Parathyroid adenoma (tissue), 2 donors: Measurements from ENCODE around the gene ZSCAN18.

Source experiments
- H2AFZ ChIP-seq: fragments of 300-600 bp; sonication (generic); one replicate; pipeline ENCODE4 v1.7.0; 2017; ENCODE audit warnings: antibody characterized with exemption, mild to moderate bottlenecking
- H3K27ac ChIP-seq: fragments of 300-600 bp; sonication (generic); one replicate; pipeline ENCODE4 v1.7.0; 2017
- H3K27me3 ChIP-seq: fragments of 300-600 bp; sonication (generic); one replicate; pipeline ENCODE4 v1.7.0; 2017; ENCODE audit warnings: low read length; ENCODE audit not compliant: control insufficient read depth, insufficient read depth
- H3K36me3 ChIP-seq: fragments of 300-600 bp; sonication (generic); one replicate; pipeline ENCODE4 v1.7.0; 2017; ENCODE audit warnings: low read length; ENCODE audit not compliant: control insufficient read depth, insufficient read depth
- H3K4me1 ChIP-seq: fragments of 300-600 bp; sonication (generic); one replicate; pipeline ENCODE4 v1.7.0; 2017; ENCODE audit warnings: control low read depth
- H3K4me2 ChIP-seq: fragments of 300-600 bp; sonication (generic); one replicate; pipeline ENCODE4 v1.7.0; 2017; ENCODE audit warnings: low read length
- H3K4me3 ChIP-seq: fragments of 300-600 bp; sonication (generic); one replicate; pipeline ENCODE4 v1.7.0; 2017; ENCODE audit warnings: low read depth, low read length
- H3K79me2 ChIP-seq: fragments of 300-600 bp; sonication (generic); one replicate; pipeline ENCODE4 v1.7.0; 2017; ENCODE audit warnings: control low read depth
- H3K9ac ChIP-seq: fragments of 300-600 bp; sonication (generic); one replicate; pipeline ENCODE4 v1.7.0; 2017; ENCODE audit warnings: mild to moderate bottlenecking
- H3K9me3 ChIP-seq: fragments of 300-600 bp; sonication (generic); one replicate; pipeline ENCODE4 v1.7.0; 2017; ENCODE audit warnings: low read length; ENCODE audit not compliant: control insufficient read depth
- CTCF ChIP-seq: fragments of 300-600 bp; sonication (generic); IDR thresholded peaks from one replicate; pipeline ENCODE4 v1.7.0; 2017; ENCODE audit warnings: antibody characterized with exemption, mild to moderate bottlenecking
- donor health status: primary hyperparathyroidism.

Gene ZSCAN18

GRCh38 chr19:58063712-58064111 is 34.3 kb downstream of the ZSCAN18 start:
- H3K27me3 ChIP-seq, result no peaks in the 10 kb centered on the region
- no peak overlapping the region for H3K4me3 ChIP-seq
- H3K9me3 ChIP-seq, result no peaks in the 10 kb centered on the region
- no peak overlapping the region for H2AFZ ChIP-seq
- no peak overlapping the region for H3K27ac ChIP-seq
- no peak overlapping the region for H3K4me2 ChIP-seq
- H3K79me2 ChIP-seq, result no peaks in the 10 kb centered on the region
- H3K4me1 ChIP-seq, result no peaks in the 10 kb centered on the region
- H3K36me3 ChIP-seq, result peaks cover 3% of the 10 kb centered on the region
- H3K9ac ChIP-seq, result no peak overlapping the region
- no peak for TF ChIP-seq CTCF

- Histone ChIP-seq H3K4me2 (peak overlapping the region; percentile 81), H3K27me3 (no peaks in the 10 kb centered on the region), H3K79me2 (no peaks in the 10 kb centered on the region), H3K9ac (no peak overlapping the region), H2AFZ (peak overlapping the region; percentile 85), H3K36me3 (no peaks in the 10 kb centered on the region), H3K27ac (no peak overlapping the region), H3K4me3 (peak overlapping the region; percentile 79), H3K4me1 (no peaks in the 10 kb centered on the region), H3K9me3 (no peaks in the 10 kb centered on the region)
- TF ChIP-seq CTCF, result no peak
Observed at GRCh38 chr19:58060231-58060630, 37.8 kb downstream of the ZSCAN18 start.

DNA sequence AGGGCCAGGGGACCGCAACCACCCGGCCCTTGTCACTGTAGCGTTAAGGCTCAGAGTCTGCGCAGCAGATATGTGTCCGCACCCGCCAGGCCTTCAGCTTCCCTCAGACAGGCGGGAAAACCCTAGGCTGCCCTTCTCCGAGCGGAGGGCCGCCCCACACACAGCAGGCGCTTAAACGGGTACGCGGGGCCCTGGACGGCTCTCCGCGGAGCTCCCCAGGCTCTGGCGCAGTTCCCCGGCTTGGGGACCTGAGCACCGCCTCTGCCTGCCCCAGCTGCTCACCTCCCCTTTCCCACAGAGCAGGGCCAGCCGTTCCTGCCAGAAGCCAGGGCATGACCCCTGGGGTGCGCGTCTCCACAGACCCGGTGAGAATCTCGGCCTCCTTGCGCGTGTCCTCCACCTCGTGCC is 38.4 kb downstream of the ZSCAN18 start:
- H3K9me3 ChIP-seq, result no peaks in the 10 kb centered on the region
- H3K4me3 ChIP-seq, result peak overlapping the region; percentile 79
- TF ChIP-seq CTCF, result no peak
- H3K27me3 ChIP-seq, result no peaks in the 10 kb centered on the region
- no peaks in the 10 kb centered on the region for H3K36me3 ChIP-seq
- peak overlapping the region; percentile 8 for H3K9ac ChIP-seq
- peak overlapping the region; percentile 85 for H2AFZ ChIP-seq
- H3K27ac ChIP-seq, result peak overlapping the region; percentile 85
- H3K4me1 ChIP-seq, result no peaks in the 10 kb centered on the region
- H3K4me2 ChIP-seq, result peak overlapping the region; percentile 81
- no peaks in the 10 kb centered on the region for H3K79me2 ChIP-seq

- H3K4me2 ChIP-seq, result peak within 1 kb of the TSS; percentile 81
- H3K9me3 ChIP-seq, result no peaks in the 10 kb centered on the region
- peak within 1 kb of the TSS; percentile 85 for H2AFZ ChIP-seq
- peak within 1 kb of the TSS; percentile 85 for H3K27ac ChIP-seq
- H3K4me3 ChIP-seq, result peak within 1 kb of the TSS; percentile 79
- H3K79me2 ChIP-seq, result no peaks in the 10 kb centered on the region
- H3K27me3 ChIP-seq, result no peaks in the 10 kb centered on the region
- no peaks in the 10 kb centered on the region for H3K36me3 ChIP-seq
- H3K4me1 ChIP-seq, result no peaks in the 10 kb centered on the region
- peak within 1 kb of the TSS; percentile 8 for H3K9ac ChIP-seq
- TF ChIP-seq CTCF, result no peak
Observed at GRCh38 chr19:58059003-58059670, 38.9 kb downstream of the ZSCAN18 start, which contains the start of gene ZNF135. ZNF135 (plus strand) TSS chr19:58059282; CDS start chr19:58060003, 721 bp downstream.

GRCh38 chr19:58058467-58058866 is 39.6 kb downstream of the ZSCAN18 start:
- H3K4me3 ChIP-seq, result peak overlapping the region; percentile 79
- no peaks in the 10 kb centered on the region for H3K36me3 ChIP-seq
- no peaks in the 10 kb centered on the region for H3K27me3 ChIP-seq
- H3K9me3 ChIP-seq, result no peaks in the 10 kb centered on the region
- H3K4me1 ChIP-seq, result no peaks in the 10 kb centered on the region
- peak overlapping the region; percentile 81 for H3K4me2 ChIP-seq
- H3K27ac ChIP-seq, result peak overlapping the region; percentile 85
- H3K79me2 ChIP-seq, result no peaks in the 10 kb centered on the region
- TF ChIP-seq CTCF, result no peak
- H2AFZ ChIP-seq, result peak overlapping the region; percentile 85
- H3K9ac ChIP-seq, result no peak overlapping the region
